HG02571 (cell line): ENCODE data around the gene TTC13.
"Not testable (repeated sequence)": the region's sequence is repeated elsewhere in the genome, so short reads cannot be mapped to it uniquely, and the experiment has no call there.

Experiments
- ATAC-seq: cut with Tn5 transposase; IDR thresholded peaks from one replicate; pipeline ENCODE4 v1.9.1; 2021; ENCODE audit warnings: mild to moderate bottlenecking, moderate library complexity; ENCODE audit not compliant: unreplicated experiment

The TTC13 gene

DNA sequence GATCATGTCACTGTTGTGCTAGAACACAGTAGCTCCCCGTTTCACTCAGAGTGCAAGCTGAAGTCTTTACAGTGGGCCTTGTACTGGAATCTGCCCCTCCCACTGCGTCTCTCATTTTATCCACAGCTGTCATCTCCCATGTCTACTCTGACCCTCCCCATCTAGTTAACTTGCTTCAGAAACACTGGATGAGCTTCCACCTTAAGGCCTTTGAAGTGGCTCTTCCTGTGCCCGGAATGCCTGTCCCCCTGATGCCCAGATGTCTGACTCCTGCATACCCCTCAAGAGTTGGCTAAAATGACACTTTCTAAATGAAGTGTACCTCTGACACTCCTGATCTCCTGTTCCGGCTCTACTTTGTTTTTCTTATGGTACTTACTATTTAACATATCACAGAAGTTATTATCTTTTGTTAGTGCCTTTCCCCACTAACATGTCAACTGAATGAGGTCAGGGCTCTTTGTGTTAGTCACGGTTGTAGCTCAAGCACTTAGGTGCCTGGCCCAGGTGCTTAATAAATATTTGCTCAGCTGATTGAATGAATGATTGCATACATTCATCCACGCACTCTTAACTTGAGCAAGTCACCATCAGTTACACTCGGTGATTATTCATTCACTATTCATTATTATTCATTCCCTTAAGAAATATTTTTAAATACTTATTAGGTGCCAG lies 13.6 kb upstream of the TTC13 start:
- no peak for ATAC-seq

GRCh38 chr1:230987448-230987847 lies 8.8 kb upstream of the TTC13 start:
- ATAC-seq, result no peak

GRCh38 chr1:230986976-230987375 lies 8.3 kb upstream of the TTC13 start:
- ATAC-seq, result no peak

DNA sequence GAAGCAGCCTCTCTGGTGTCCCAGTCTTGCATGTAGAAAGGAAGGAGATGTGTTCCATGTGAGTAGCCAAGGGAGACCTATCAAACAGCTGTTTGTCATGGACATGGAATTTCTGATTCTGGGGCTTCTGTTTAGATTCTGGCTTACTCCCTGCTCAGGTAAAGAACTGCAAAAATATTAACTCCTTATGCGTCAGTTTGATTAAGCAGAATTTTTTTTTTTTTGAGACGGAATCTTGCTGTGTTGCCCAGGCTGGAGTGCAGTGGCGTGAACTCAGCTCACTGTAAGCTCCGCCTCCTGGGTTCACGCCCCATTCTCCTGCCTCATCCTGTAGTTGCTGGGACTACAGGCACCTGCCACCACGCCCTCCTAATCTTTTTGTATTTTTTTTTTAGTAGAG lies 7.0 kb upstream of the TTC13 start:
- no peak for ATAC-seq

DNA sequence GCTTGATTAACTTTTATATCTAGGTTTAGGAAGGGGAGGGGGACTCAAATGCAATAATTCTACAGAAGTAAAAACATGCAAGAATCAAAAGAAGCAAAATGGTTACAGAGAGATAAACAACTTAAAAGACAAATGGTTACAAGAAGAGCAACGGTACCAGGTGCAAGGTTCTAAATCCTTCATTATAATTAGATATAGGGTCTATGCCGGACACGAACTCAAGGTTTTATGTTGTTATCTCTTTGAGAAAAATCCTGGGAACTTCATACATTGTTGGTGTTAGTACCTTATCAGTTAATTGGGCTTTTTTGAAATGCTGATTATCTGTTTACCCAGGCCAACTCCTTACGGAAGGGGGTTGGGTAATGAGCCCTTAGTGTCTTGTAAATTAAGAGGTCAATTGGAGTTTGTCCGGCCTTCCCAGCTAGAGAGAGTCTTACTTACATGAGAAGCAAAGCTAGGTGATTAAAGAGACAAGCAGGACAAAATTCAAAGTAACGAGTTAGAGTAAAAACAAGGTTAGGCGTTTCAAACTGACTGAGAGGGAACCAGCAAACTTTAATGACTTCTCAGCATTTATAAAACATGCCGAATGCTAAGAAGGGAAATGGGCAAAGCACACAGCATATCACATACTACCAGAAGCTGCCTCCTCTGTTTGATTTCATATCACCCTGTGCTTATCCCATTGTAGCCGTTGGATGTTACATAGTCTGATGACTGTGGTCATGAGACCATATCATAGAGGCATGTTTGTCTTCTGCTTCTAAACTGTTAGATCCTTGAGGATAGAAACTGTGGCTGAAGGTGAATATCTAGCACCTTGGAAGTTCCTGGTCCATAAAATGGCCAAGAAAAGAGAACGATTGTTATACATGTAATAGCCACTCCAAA lies 6.2 kb upstream of the TTC13 start:
- not testable (repeated sequence) for ATAC-seq

DNA sequence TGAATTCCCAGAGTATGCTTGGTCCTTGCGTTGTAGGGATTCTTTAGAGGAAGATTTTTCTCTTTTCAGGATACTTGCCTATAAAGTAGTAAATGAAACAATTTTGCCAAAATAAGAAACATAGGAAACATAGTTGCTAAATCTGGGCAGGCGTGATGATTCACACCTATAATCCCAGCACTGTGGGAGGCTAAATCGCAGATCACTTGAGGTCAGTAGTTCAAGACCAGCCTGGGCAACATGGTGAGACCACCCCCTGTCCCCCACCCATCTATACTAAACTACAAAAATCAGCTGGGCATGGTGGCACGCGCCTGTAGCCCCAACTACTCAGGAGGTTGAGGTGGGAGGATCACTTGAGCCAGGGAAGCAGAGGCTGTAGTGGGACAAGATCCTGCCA lies 5.2 kb upstream of the TTC13 start:
- ATAC-seq, result no peak

DNA sequence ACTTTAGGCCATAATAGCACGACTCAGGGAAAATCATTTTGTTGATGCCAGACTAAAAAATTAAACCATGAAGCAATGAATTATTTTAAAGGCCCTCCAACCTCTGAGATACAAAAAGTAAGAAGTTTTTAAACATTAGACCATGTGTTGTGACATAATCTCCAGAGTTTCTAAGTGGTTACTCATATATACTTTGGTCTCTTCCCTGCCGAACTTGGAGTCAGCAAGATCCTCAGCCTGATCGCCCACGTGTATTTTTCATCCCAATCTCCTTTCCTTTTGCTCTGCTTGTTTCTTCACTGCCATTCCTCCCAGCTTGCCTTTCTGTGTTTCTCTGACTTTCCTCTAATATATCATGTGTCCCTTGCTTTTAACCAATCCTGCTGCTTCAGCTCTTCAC lies 4.0 kb upstream of the TTC13 start:
- no peak for ATAC-seq

GRCh38 chr1:230979952-230980351 lies 1.3 kb upstream of the TTC13 start:
- no peak for ATAC-seq

GRCh38 chr1:230979389-230979716 lies 692 bp upstream of the TTC13 start:
- ATAC-seq, result no peak

GRCh38 chr1:230977761-230978490 lies 735 bp downstream of the TTC13 start:
- peak; percentile 6 for ATAC-seq

- no peak for ATAC-seq
These were observed 1.6 kb downstream of the TTC13 start for GRCh38 chr1:230976825-230977747.

- no peak for ATAC-seq
These were observed 2.3 kb downstream of the TTC13 start for GRCh38 chr1:230976360-230976759.

- no peak for ATAC-seq
These were observed 3.0 kb downstream of the TTC13 start for GRCh38 chr1:230975636-230976035.

- ATAC-seq, result peak; percentile 63
These were observed 5.8 kb downstream of the TTC13 start for GRCh38 chr1:230972855-230973271.

GRCh38 chr1:230971771-230972170 lies 6.9 kb downstream of the TTC13 start:
- no peak for ATAC-seq

GRCh38 chr1:230970432-230970831 lies 8.2 kb downstream of the TTC13 start:
- ATAC-seq, result no peak

DNA sequence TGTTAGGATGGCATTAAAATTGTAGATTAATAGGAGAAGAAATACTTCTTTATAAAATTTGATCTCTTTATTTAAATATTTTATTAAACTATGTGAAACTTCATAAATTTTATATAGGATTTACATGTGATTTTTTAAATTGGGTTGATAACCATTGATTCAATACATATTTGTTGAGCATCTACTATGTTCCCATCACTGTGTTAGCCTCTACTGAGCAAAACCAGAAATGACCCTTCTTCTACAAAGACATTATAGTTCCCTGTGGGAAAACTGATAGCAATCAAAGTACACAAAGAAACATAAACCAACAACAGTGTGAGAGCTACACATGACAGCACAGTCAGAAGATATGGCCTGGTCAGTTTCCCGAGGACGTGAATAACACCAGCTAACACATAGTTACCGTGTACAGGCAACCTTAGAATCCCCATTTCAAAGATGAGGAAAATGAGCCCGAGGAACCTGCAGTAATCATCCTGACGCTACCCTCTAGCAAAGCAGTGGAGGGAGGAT lies 12.2 kb downstream of the TTC13 start:
- no peak for ATAC-seq

GRCh38 chr1:230965535-230965934 lies 13.1 kb downstream of the TTC13 start:
- no peak for ATAC-seq

DNA sequence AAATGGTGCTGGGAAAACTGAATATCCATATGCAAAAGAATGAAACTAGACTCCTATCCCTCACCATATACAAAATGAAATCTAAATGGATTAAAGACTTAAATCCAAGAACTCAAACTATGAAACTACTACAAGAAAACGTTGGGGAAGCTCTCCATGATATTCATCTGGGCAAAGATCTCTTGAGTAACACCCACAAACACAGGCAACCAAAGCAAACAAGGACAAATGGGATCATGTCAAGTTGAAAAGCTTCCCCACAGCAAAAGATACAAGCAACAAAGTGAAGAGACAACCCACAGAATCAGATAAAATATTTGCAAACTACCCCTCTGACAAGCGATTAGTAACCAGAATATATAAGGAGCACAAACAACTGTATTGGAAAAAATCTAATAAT lies 13.8 kb downstream of the TTC13 start:
- no peak for ATAC-seq

GRCh38 chr1:230958370-230958769 lies 20.3 kb downstream of the TTC13 start:
- ATAC-seq, result no peak
